Caco-2 (cell line): ENCODE measurements around the gene CREBBP. TPM values are rescaled to one million over a fixed set of nuclear protein-coding genes. Genes with fewer than 3 reads are reported as not detected.

Experiments used
- BruUV-seq: library from RNA; stranded (reverse); fragments of 400-500 nt; replicated peaks from 2 replicates; lab custom pipeline; 2021; lab: Mats Ljungman, UMichigan
- CTCF ChIA-PET: fragments of 300-600 bp; sonication (Branson Sonifier 250); formaldehyde crosslinking; loops from one replicate; lab custom pipeline; 2022; ENCODE audit warnings: antibody characterized with exemption; lab: Charles Lee
- POLR2A ChIA-PET: fragments of 300-600 bp; sonication (Branson Sonifier 250); formaldehyde crosslinking; loops from one replicate; lab custom pipeline; 2022; ENCODE audit warnings: antibody characterized with exemption; lab: Charles Lee
- DNase-seq, 2 experiments: peaks; one replicate each; pipeline versions ENCODE4 v3.0.0 to v3.0.0-alpha.2; 2020 to 2022
- H3K27me3 ChIP-seq: replicated peaks from 2 replicates; pipeline ENCODE4 v1.6.0; 2011; ENCODE audit warnings: low read length; ENCODE audit not compliant: control insufficient read depth, insufficient read depth
- H3K36me3 ChIP-seq: 2 replicates; pipeline ENCODE4 v1.5.1; 2011; ENCODE audit warnings: low read length; ENCODE audit not compliant: control insufficient read depth, insufficient read depth
- H3K4me1 ChIP-seq: fragments of 250-450 bp; sonication (Bioruptor Pico); 2 replicates; pipeline ENCODE4 v1.5.1; 2020; ENCODE audit warnings: mild to moderate bottlenecking
- H3K4me3 ChIP-seq: 2 replicates; pipeline ENCODE4 v1.5.1; 2011; ENCODE audit warnings: low read depth, mild to moderate bottlenecking, control low read depth, low read length
- H3K9me3 ChIP-seq: fragments of 250-450 bp; sonication (Bioruptor Pico); 2 replicates; pipeline ENCODE4 v1.5.1; 2020; ENCODE audit warnings: mild to moderate bottlenecking, moderate library complexity
- H3K27ac Mint-ChIP-seq: one replicate; pipeline ENCODE4 v1.8.0; 2022; ENCODE audit warnings: mixed read lengths; ENCODE audit not compliant: unreplicated experiment
- H3K27me3 Mint-ChIP-seq: one replicate; pipeline ENCODE4 v1.8.0; 2022; ENCODE audit warnings: mixed read lengths; ENCODE audit not compliant: insufficient read depth, unreplicated experiment
- H3K36me3 Mint-ChIP-seq: one replicate; pipeline ENCODE4 v1.8.0; 2022; ENCODE audit warnings: mild to moderate bottlenecking, mixed read lengths; ENCODE audit not compliant: insufficient read depth, unreplicated experiment
- H3K4me1 Mint-ChIP-seq: one replicate; pipeline ENCODE4 v1.8.0; 2022; ENCODE audit warnings: low read depth, mixed read lengths; ENCODE audit not compliant: unreplicated experiment
- H3K4me3 Mint-ChIP-seq: one replicate; pipeline ENCODE4 v1.8.0; 2022; ENCODE audit warnings: mild to moderate bottlenecking, moderate library complexity, mixed read lengths; ENCODE audit not compliant: unreplicated experiment
- H3K9me3 Mint-ChIP-seq: one replicate; pipeline ENCODE4 v1.8.0; 2022; ENCODE audit warnings: mixed read lengths; ENCODE audit not compliant: unreplicated experiment
- intact Hi-C: fragments of 100-400 bp; cut with micrococcal nuclease; formaldehyde crosslinking; loops from one replicate; pipeline ENCODE4 v1.10.0; 2022; ENCODE audit not compliant: unreplicated experiment
- total RNA-seq: library from RNA; stranded (reverse); gene quantifications from 2 replicates; pipeline ENCODE4 v1.2.3, GENCODE V29; 2022
- TF ChIP-seq, protein P1 (sequence below), 2 experiments: fragments of 200-600 bp in 1 of 2; IDR thresholded peaks; 1 replicate in 1 of 2; 2 replicates in 1 of 2; pipeline versions ENCODE4 v1.5.1 to v1.8.0; 2011 to 2022; ENCODE audit warnings: antibody characterized with exemption in 1 of 2, control low read depth in 1 of 2, inconsistent platforms in 1 of 2, low read depth in 1 of 2, low read length in 1 of 2, mild to moderate bottlenecking in 1 of 2, moderate library complexity in 1 of 2; ENCODE audit not compliant: insufficient read depth in 1 of 2, severe bottlenecking in 1 of 2, unreplicated experiment in 1 of 2

CREBBP gene
- total RNA-seq, 1 experiment from 2014 or later = 65.3 TPM

DNA sequence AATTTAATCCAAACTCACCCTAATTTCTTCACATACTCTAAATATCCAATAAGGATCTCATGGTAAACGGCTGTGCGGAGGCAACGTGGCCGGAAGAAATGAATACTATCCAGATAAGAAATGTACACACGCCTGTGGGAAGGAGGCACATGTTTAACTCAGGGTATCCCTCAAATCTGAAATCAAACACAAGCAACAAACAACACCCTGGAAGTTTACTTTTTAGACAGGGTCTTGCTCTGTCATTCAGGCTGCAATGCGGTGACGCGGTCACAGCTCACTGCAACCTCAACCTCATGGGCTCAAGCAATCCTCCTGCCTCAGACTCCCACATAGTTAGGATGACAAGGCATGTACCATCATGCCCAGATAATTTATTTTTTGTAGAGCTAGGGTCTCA lies 142.0 kb downstream of the CREBBP start:
- POLR2A ChIA-PET = no interaction called here
- CTCF ChIA-PET = no interaction called here
- DNase-seq = no peak
- no peak overlapping the region for H3K4me3 Mint-ChIP-seq
- no peak overlapping the region for H3K4me3 ChIP-seq
- peaks cover 8% of the 10 kb centered on the region for H3K36me3 ChIP-seq
- intact Hi-C loops = no loop called here
- TF ChIP-seq, protein P1, sequence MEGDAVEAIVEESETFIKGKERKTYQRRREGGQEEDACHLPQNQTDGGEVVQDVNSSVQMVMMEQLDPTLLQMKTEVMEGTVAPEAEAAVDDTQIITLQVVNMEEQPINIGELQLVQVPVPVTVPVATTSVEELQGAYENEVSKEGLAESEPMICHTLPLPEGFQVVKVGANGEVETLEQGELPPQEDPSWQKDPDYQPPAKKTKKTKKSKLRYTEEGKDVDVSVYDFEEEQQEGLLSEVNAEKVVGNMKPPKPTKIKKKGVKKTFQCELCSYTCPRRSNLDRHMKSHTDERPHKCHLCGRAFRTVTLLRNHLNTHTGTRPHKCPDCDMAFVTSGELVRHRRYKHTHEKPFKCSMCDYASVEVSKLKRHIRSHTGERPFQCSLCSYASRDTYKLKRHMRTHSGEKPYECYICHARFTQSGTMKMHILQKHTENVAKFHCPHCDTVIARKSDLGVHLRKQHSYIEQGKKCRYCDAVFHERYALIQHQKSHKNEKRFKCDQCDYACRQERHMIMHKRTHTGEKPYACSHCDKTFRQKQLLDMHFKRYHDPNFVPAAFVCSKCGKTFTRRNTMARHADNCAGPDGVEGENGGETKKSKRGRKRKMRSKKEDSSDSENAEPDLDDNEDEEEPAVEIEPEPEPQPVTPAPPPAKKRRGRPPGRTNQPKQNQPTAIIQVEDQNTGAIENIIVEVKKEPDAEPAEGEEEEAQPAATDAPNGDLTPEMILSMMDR (IDR thresholded peaks at IDR 0.05; ENCODE audit: insufficient read depth in 1 of 2, low read depth in 1 of 2, low read length in 1 of 2, severe bottlenecking in 1 of 2, unreplicated experiment in 1 of 2) = no peak
- H3K9me3 ChIP-seq = no peaks in the 10 kb centered on the region
- H3K27ac Mint-ChIP-seq = no peak overlapping the region
- H3K36me3 Mint-ChIP-seq = peaks cover 97% of the 10 kb centered on the region
- H3K27me3 ChIP-seq = no peaks in the 10 kb centered on the region
- H3K9me3 Mint-ChIP-seq = no peaks in the 10 kb centered on the region
- H3K4me1 ChIP-seq = no peaks in the 10 kb centered on the region
- H3K27me3 Mint-ChIP-seq = no peaks in the 10 kb centered on the region
- no TSS peak for BruUV-seq
- H3K4me1 Mint-ChIP-seq = no peaks in the 10 kb centered on the region

- intact Hi-C loops = no loop called here
- H3K9me3 ChIP-seq = no peaks in the 10 kb centered on the region
- no peaks in the 10 kb centered on the region for H3K27me3 ChIP-seq
- POLR2A ChIA-PET = no interaction called here
- BruUV-seq = no TSS peak
- no peaks in the 10 kb centered on the region for H3K4me1 ChIP-seq
- DNase-seq = no peak
- Mint-ChIP-seq H3K4me1 (no peaks in the 10 kb centered on the region), H3K9me3 (no peaks in the 10 kb centered on the region), H3K36me3 (peaks cover 96% of the 10 kb centered on the region), H3K4me3 (no peak overlapping the region), H3K27me3 (no peaks in the 10 kb centered on the region), H3K27ac (no peak overlapping the region)
- TF ChIP-seq, protein P1 (IDR thresholded peaks at IDR 0.05; ENCODE audit: insufficient read depth in 1 of 2, low read depth in 1 of 2, low read length in 1 of 2, severe bottlenecking in 1 of 2, unreplicated experiment in 1 of 2) = no peak
- no peak overlapping the region for H3K4me3 ChIP-seq
- CTCF ChIA-PET = no interaction called here
- H3K36me3 ChIP-seq = peaks cover 8% of the 10 kb centered on the region
These were observed 142.4 kb downstream of the CREBBP start for GRCh38 chr16:3738128-3738527.

DNA sequence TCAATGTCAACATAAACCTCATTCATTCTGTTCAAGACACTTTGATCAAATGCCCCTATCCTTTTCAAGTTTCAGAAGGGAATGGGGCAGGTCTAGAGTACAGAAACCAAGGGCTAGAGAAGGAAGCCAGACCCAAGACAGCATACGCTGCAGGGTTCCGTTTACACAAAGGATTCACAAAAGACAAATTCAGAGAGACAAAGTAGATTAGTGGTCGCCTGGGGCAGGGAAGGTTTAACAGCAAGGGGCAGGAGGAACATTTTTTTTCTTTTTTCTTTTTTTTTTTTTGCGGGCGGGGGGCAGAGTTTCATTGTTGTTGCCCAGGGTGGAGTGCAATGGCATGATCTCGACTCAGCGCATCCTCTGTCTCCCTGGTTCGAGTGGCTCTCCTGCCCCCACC lies 143.3 kb downstream of the CREBBP start:
- no peaks in the 10 kb centered on the region for H3K9me3 Mint-ChIP-seq
- POLR2A ChIA-PET = no interaction called here
- peaks cover 94% of the 10 kb centered on the region for H3K36me3 Mint-ChIP-seq
- H3K27ac Mint-ChIP-seq = no peak overlapping the region
- intact Hi-C loops = no loop called here
- no peaks in the 10 kb centered on the region for H3K27me3 ChIP-seq
- H3K4me1 Mint-ChIP-seq = no peaks in the 10 kb centered on the region
- TF ChIP-seq, protein P1 (IDR thresholded peaks at IDR 0.05; ENCODE audit: insufficient read depth in 1 of 2, low read depth in 1 of 2, low read length in 1 of 2, severe bottlenecking in 1 of 2, unreplicated experiment in 1 of 2) = no peak
- no peaks in the 10 kb centered on the region for H3K4me1 ChIP-seq
- peaks cover 8% of the 10 kb centered on the region for H3K36me3 ChIP-seq
- CTCF ChIA-PET = no interaction called here
- no peak overlapping the region for H3K4me3 ChIP-seq
- H3K27me3 Mint-ChIP-seq = no peaks in the 10 kb centered on the region
- no peak for DNase-seq
- H3K9me3 ChIP-seq = no peaks in the 10 kb centered on the region
- BruUV-seq = no TSS peak
- no peak overlapping the region for H3K4me3 Mint-ChIP-seq
